ENCODE results near the gene PAX6. TPM values are rescaled to one million over a fixed set of nuclear protein-coding genes. Genes with fewer than 3 reads are reported as not detected.

PAX6 gene
- total RNA-seq, 1 experiment from 2014 or later = 22.4 TPM

DNA sequence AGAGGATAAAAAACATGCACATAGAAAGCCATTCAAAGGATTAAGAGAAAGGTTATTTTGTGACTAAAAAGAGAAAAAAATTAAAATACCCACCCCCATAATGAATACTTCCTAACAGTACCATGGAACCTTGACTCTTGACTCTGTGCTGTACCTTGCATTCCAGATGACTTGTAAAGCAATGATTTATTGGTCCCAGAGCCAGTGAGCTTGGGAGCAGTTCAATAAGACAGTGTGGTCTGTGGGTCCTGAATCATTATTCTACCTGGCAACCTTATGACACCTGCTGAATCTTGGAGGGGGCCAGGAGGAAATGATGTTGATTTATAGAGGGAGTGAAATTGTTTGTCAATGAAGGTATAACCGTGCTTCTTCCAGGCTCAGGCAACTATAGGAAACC is 34.2 kb upstream of the PAX6 start:
- intact Hi-C loops (cut with micrococcal nuclease; ENCODE audit: unreplicated experiment) = no loop called here
- BruUV-seq (replicated peaks) = no TSS peak
- DNase-seq (ENCODE audit: low spot score) = no peak
- no peaks in the 10 kb centered on the region for H3K9me3 ChIP-seq (ENCODE audit: low read depth, low read length, poor library complexity, severe bottlenecking)
- TF ChIP-seq EZH2 (IDR thresholded peaks at IDR 0.05; ENCODE audit: borderline replicate concordance, low read depth, low read length, poor library complexity, severe bottlenecking) = no peak
- H3K4me1 ChIP-seq (ENCODE audit: insufficient read depth, low read length, poor library complexity, severe bottlenecking) = no peaks in the 10 kb centered on the region
- H3K4me3 ChIP-seq (ENCODE audit: low read depth, low read length, poor library complexity, severe bottlenecking) = no peak overlapping the region
- H3K27ac ChIP-seq (ENCODE audit: low read depth, low read length, poor library complexity, severe bottlenecking) = no peak overlapping the region
- CTCF ChIA-PET = no interaction called here
- peaks cover 35% of the 10 kb centered on the region for H3K27me3 ChIP-seq (replicated peaks; ENCODE audit: insufficient read depth, low read depth, low read length, poor library complexity)
- POLR2A ChIA-PET (ENCODE audit: low non-redundant PET) = no interaction called here
- no peaks in the 10 kb centered on the region for H3K36me3 ChIP-seq (ENCODE audit: insufficient read depth, low read length, poor library complexity, severe bottlenecking)

DNA sequence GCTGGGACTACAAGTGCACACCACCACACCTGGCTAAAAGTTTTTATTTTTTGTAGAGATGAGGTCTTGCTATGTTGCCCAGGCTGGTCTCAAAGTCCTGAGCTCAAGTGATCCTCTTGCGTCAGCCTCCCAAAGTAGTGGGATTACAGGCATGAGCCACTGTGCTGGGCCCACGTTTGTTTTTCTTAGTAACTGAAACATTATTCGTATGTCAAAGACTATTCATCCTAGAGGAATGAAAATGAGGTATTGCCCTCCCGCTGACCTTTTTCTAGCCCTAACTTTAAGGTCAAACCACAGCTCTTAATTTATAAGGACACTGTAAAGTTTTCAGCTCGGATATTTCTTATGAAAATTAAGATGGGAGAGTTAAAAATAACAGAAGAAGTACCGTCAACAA is 33.2 kb upstream of the PAX6 start:
- Histone ChIP-seq H3K27ac (ENCODE audit: low read depth, low read length, poor library complexity, severe bottlenecking) (no peak overlapping the region), H3K9me3 (ENCODE audit: low read depth, low read length, poor library complexity, severe bottlenecking) (no peaks in the 10 kb centered on the region), H3K4me3 (ENCODE audit: low read depth, low read length, poor library complexity, severe bottlenecking) (no peak overlapping the region), H3K27me3 (replicated peaks; ENCODE audit: insufficient read depth, low read depth, low read length, poor library complexity) (peaks cover 45% of the 10 kb centered on the region), H3K4me1 (ENCODE audit: insufficient read depth, low read length, poor library complexity, severe bottlenecking) (no peaks in the 10 kb centered on the region), H3K36me3 (ENCODE audit: insufficient read depth, low read length, poor library complexity, severe bottlenecking) (no peaks in the 10 kb centered on the region)
- ChIA-PET POLR2A (ENCODE audit: low non-redundant PET) (no interaction called here), CTCF (no interaction called here)
- TF ChIP-seq, protein P1, sequence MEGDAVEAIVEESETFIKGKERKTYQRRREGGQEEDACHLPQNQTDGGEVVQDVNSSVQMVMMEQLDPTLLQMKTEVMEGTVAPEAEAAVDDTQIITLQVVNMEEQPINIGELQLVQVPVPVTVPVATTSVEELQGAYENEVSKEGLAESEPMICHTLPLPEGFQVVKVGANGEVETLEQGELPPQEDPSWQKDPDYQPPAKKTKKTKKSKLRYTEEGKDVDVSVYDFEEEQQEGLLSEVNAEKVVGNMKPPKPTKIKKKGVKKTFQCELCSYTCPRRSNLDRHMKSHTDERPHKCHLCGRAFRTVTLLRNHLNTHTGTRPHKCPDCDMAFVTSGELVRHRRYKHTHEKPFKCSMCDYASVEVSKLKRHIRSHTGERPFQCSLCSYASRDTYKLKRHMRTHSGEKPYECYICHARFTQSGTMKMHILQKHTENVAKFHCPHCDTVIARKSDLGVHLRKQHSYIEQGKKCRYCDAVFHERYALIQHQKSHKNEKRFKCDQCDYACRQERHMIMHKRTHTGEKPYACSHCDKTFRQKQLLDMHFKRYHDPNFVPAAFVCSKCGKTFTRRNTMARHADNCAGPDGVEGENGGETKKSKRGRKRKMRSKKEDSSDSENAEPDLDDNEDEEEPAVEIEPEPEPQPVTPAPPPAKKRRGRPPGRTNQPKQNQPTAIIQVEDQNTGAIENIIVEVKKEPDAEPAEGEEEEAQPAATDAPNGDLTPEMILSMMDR (conservative IDR thresholded peaks at IDR 0.05; ENCODE audit: low read depth, low read length) = no peak
- no peak for TF ChIP-seq EZH2 (IDR thresholded peaks at IDR 0.05; ENCODE audit: borderline replicate concordance, low read depth, low read length, poor library complexity, severe bottlenecking)
- no TSS peak for BruUV-seq (replicated peaks)
- no peak for DNase-seq (ENCODE audit: low spot score)
- intact Hi-C loops (cut with micrococcal nuclease; ENCODE audit: unreplicated experiment) = no loop called here

DNA sequence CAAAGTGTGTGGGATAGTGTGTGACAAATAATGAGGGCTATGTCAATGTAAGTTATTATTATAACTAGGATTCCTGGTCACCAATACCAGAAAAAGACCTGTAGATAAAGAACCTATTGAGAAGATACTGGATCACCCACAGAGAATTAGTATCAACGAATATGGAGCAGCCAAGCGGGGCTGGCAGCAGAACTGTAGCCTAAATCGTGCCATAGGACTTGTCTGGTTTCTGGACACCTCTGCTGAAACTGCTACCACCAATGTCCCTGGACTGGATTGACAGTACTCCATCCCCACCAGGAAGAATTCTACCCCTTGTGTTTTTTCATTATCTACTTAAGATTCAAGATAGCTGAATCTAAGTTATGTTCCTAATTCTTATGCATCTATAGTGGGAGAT is 30.3 kb upstream of the PAX6 start:
- TF ChIP-seq, protein P1 (conservative IDR thresholded peaks at IDR 0.05; ENCODE audit: low read depth, low read length) = no peak
- no peak for TF ChIP-seq EZH2 (IDR thresholded peaks at IDR 0.05; ENCODE audit: borderline replicate concordance, low read depth, low read length, poor library complexity, severe bottlenecking)
- Histone ChIP-seq H3K4me3 (ENCODE audit: low read depth, low read length, poor library complexity, severe bottlenecking) (no peak overlapping the region), H3K27ac (ENCODE audit: low read depth, low read length, poor library complexity, severe bottlenecking) (no peak overlapping the region), H3K9me3 (ENCODE audit: low read depth, low read length, poor library complexity, severe bottlenecking) (no peaks in the 10 kb centered on the region), H3K27me3 (replicated peaks; ENCODE audit: insufficient read depth, low read depth, low read length, poor library complexity) (peaks cover 73% of the 10 kb centered on the region), H3K4me1 (ENCODE audit: insufficient read depth, low read length, poor library complexity, severe bottlenecking) (no peaks in the 10 kb centered on the region), H3K36me3 (ENCODE audit: insufficient read depth, low read length, poor library complexity, severe bottlenecking) (no peaks in the 10 kb centered on the region)
- no TSS peak for BruUV-seq (replicated peaks)
- CTCF ChIA-PET = no interaction called here
- POLR2A ChIA-PET (ENCODE audit: low non-redundant PET) = interaction anchor here (0.6 kb wide), 1 partner anchor 24 kb away, joined by 4 read pairs; no protein-coding TSS in a partner anchor
- intact Hi-C loops (cut with micrococcal nuclease; ENCODE audit: unreplicated experiment) = no loop called here
- DNase-seq (ENCODE audit: low spot score) = no peak

DNA sequence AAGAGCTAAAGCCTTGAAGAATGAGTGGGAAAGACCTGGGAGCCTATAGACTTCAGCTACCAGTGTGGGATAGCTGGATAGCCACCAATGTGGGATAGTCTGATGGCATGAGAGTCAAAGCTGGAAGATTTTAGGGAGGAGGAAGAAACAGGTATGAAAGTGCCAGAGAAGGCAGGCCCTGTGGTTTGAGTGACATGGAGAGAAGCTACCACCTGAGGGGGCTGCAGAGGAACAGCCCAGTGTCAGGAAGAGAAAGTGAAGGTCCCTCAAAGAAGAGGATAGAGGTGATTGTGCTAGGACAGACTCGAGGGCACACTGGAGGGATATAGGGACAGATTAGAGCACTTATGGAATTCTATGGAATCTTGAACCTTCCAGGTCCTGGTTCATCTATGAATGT is 23.1 kb upstream of the PAX6 start:
- H3K27ac ChIP-seq (ENCODE audit: low read depth, low read length, poor library complexity, severe bottlenecking) = no peak overlapping the region
- H3K4me1 ChIP-seq (ENCODE audit: insufficient read depth, low read length, poor library complexity, severe bottlenecking) = no peaks in the 10 kb centered on the region
- TF ChIP-seq EZH2 (IDR thresholded peaks at IDR 0.05; ENCODE audit: borderline replicate concordance, low read depth, low read length, poor library complexity, severe bottlenecking) = no peak
- TF ChIP-seq, protein P1 (conservative IDR thresholded peaks at IDR 0.05; ENCODE audit: low read depth, low read length) = 0 out of 2 replicates have a peak, but pooled peaks have one; percentile 30
- intact Hi-C loops (cut with micrococcal nuclease; ENCODE audit: unreplicated experiment) = no loop called here
- H3K27me3 ChIP-seq (replicated peaks; ENCODE audit: insufficient read depth, low read depth, low read length, poor library complexity) = peaks cover 99% of the 10 kb centered on the region
- H3K36me3 ChIP-seq (ENCODE audit: insufficient read depth, low read length, poor library complexity, severe bottlenecking) = no peaks in the 10 kb centered on the region
- BruUV-seq (replicated peaks) = no TSS peak
- no peak for DNase-seq (ENCODE audit: low spot score)
- H3K4me3 ChIP-seq (ENCODE audit: low read depth, low read length, poor library complexity, severe bottlenecking) = no peak overlapping the region
- no peaks in the 10 kb centered on the region for H3K9me3 ChIP-seq (ENCODE audit: low read depth, low read length, poor library complexity, severe bottlenecking)
- POLR2A ChIA-PET (ENCODE audit: low non-redundant PET) = no interaction called here
- CTCF ChIA-PET = interaction anchor here (0.6 kb wide), 1 partner anchor 12 kb away, joined by 3 read pairs; no protein-coding TSS in a partner anchor
